Glomerular visceral epithelial cell (primary cell): ENCODE results near the gene TESMIN.

ENCODE experiments used
- DNase-seq: peaks from one replicate; pipeline ENCODE4 v3.0.0-alpha.2; 2016; ENCODE audit errors: extremely low spot score

TESMIN gene, protein sequence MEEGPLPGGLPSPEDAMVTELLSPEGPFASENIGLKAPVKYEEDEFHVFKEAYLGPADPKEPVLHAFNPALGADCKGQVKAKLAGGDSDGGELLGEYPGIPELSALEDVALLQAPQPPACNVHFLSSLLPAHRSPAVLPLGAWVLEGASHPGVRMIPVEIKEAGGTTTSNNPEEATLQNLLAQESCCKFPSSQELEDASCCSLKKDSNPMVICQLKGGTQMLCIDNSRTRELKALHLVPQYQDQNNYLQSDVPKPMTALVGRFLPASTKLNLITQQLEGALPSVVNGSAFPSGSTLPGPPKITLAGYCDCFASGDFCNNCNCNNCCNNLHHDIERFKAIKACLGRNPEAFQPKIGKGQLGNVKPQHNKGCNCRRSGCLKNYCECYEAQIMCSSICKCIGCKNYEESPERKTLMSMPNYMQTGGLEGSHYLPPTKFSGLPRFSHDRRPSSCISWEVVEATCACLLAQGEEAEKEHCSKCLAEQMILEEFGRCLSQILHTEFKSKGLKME

DNA sequence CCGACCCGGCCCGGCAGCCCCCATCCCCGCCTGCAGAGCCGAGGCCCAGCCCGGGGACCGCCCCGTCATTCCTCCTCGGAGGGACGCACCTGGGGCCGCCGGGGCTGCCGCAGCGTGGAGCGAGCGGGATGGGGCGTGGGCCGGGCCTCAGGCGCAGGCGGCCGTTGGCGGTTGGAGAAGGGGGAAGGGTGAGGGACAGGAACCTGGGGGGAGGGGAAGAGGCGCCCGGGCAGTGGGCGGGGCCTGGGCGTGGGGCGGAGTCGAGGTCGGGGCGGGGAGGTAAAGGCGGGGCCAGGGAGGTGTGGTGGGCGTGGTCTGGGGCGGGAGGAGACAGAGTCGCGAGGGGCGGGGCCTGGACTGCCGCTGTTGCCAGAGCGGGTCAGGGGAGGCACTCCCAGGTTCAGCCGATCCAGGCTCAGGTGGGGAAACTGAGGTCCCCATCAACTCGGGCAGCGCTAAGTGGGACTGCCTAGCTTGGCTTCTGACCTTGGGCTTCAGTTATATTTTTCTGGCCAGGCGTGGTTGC, at the start of gene TESMIN:
TSS of gene TESMIN (minus strand) at position 190 of the 526 bp plus-strand sequence. CDS start 860 bp downstream, outside the sequence.
- DNase-seq, result peak; percentile 89

DNA sequence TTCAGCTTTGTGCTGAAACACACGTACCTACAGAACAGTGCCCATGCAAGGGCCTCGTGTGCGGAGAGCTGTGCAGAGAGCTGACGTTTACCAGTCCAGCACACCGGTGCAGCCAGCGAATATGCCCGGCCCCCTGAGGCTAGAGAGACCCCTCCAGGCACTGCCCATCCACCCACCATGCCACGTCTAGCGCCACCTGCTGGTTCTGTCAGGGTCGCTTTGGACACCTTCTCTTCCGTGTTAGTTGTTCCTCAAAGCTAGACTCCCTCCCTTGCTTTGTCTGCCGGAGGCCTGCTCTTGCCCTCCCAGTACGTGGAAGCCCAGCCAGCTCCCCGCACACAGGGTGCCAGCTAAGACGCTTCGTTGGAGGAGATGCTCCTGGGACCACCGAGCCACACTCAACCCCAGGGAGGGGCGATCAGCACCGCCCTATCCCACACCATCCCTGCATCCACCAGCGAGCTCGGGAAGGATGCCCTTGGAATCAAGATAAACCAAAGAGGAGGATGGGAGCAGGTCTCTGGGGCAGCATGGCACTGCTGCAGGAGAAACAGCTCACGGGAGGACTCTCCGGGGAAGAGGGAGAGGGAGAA, 47.0 kb upstream of the TESMIN start:
- peak; percentile 6 for DNase-seq

DNA sequence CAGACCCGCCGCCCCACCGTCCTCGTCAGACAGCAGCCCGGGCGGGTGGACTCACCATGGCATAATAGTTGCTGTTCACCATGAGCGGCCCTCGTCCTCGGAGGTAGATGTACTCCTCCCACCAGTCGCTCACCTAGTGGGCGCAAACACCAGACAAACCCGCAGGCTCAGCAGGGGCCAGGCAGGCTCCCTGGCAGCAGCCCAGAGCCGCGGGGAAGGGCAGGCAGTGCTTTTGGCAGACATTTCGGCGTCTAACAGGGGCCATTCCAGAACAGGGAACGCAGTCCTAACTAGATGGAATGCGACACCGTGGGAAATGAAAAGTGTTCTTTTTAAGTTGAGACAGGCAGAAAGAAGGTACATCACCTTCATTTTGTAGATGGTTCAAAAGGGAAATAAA, 45.5 kb upstream of the TESMIN start:
- no peak for DNase-seq

DNA sequence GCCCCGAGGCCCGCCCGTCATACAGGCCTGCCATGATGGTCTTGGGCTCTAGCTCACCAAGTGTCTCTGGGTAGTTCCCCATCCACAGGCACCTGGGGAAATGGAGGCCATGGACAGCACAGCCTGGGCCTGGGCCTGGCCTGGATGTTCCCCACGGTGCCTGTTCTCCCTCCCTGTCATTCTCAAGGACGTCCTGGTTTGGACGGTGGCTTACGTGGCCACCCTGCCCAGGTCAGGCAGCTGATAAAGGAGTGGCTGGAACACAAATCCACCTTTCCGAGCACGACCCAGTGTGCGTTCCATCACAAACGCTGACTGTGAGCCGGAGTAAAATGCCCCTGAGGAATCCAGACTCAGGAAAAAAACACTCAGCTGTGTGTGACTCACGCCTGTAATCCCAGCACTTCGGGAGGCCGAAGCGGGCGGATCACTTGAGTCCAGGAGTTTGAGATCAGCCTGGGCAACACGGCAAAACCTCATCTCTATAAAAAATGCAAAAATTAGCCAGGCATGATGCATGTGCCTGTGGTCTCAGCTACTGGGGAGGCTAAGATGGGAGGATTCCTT, 41.2 kb upstream of the TESMIN start:
- no peak for DNase-seq

DNA sequence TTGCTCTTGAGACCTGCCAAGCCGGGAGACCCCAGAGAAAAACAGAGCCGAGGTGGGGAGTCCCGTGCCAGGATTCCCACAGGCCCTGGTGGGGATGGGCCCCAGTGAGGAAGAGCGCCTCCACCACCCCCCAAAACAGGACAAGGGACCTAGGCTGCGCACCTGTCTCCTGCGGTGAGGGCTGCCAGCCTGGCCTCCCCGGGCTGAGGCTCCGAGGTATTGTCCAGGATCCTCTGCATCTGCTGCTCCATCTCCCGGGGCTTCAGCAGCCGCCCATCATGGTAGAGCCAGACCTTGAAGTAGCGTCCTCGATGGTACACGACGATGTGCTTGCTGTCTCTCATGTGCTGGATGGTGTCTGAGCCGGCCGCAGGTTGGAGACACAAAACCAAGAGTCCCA, 33.3 kb upstream of the TESMIN start:
- DNase-seq, result no peak

DNA sequence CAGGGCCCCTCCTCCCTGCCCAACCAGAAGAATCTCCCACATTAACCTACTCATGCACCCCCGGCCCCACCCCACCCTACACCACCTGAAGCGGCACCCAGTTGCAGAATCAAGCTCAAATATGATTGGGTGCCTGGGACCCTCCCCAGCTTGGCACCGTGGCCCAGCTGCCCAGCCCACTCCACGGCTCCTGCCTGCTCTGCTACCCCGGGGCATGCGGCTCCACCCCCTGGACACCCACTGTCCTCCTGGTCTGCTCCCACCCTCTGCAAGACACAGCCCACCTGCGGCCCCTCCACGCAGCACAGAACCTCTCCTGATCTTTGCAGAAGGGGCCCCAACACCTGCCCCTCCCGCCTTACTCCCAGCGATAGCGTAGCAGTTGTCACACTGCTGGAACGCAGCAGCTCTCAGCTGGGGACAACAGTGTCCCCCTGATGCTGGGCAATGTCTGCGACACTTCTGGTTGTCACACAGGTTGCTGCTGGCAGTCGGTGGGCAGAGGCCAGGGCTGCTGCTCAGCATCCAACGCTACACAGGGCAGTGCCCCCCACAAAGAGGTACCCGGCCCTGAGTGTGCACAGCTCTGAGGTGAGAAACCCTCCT, 32.0 kb upstream of the TESMIN start:
- no peak for DNase-seq

DNA sequence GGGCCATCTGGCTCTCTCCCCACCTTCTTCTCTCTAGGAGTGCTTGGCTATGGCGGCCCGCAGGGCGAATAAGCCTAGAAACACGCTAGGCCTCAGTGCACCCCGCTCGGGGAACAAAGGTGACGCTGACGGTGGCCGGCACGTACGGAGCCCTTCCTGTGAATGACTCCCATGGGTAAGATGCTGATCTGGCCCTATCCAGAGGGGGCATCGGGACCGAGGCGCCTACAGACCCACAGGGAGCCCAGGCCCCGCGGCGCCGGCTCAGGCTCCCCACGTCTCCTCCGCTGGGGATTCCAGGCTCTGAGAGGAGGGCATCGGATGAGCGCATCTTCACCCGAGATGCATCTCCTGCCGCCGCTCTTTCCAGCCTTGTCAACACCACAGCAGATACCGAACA, 31.4 kb upstream of the TESMIN start:
- DNase-seq, result no peak

DNA sequence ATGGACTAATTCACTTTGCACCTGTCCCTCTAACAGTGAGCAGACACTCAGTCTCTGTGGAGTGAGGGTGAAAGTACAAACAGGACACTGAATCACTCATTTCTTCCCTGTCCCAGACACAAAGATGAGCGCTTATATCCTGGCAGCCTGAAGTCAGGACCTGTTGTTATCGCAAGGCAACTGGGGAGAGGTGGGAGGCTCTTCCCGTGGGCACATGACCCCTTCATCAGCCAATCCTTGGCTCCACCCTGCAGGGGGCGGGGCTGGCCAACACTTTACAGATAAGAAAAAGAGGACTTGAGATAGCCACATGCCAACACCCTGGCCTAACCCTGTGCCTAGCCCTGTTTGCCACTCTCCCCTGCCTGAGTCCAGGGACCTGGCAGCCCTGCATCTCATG, 29.5 kb upstream of the TESMIN start:
- DNase-seq, result no peak

DNA sequence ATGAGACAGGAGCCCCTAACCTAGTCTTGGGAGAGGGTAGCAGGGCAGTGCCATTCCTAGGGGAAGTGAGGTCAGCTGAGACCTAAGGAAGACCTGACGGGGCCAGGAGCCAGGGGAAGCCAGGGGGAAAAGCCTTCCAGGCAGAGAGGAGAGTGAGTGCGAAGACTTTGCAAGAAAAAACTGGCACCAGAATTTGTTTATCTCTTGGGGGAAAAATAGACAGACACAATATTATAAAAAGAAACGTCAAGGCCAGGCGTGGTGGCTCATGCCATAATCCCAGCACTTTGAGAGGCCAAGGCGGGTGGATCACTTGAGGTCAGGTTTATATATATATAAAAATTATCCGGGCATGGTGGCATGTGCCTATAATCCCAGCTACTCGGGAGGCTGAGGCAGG, 26.9 kb upstream of the TESMIN start:
- no peak for DNase-seq

DNA sequence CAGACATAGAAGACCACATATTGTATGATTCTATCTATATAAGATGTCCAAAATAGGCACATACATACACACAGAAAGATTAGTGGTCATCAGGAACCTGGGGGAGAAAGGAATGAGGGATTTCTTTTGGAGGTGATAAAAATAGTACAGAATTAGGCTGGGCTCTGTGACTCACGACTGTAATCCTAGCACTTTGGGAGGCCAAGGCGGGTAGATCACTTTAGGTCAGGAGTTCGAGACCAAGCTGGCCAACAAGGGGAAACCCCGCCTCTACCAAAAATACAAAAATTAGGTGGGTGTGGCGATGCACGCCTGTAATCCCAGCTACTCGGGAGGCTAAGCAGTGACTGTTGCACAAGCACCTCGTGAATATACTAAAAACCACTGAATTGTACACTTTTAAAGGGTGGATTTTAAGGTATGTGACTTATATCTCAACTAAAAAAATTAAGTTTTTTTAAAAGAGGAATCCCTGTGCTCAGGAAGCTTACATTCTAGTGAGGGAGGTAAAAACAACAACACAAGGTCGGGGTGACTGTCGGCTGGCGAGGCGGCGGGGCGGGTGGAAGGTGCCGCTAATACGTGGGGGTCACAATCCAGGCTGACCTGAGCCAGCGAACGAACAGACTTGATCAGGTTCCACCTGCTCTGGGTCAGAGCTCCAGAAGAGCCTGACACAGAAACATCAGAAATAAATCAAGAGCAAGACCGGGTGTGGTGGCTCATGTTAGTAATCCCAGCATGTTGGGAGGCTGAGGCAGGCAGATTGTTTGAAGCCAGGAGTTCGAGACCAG, 25.3 kb upstream of the TESMIN start:
- DNase-seq, result no peak

DNA sequence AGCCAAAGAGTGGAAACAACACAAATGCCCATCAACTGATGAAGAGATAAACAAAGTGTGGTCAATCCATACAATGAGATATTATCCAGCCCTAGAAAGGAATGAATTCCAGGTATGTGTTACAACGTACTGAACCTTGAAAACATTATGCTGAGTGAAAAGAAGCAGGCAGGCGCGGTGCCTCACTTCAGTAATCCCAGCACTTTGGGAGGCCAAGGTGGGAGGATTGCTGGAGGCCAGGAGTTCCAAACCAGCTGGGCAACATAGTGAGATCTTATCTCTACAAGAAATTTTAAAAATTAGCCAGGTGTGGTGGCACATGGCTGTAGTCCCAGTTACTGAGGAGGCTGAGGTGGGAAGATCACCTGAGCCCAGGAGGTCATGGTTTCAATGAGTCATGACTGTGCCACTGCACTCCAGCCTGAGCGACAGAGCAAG, 24.6 kb upstream of the TESMIN start:
- no peak for DNase-seq

DNA sequence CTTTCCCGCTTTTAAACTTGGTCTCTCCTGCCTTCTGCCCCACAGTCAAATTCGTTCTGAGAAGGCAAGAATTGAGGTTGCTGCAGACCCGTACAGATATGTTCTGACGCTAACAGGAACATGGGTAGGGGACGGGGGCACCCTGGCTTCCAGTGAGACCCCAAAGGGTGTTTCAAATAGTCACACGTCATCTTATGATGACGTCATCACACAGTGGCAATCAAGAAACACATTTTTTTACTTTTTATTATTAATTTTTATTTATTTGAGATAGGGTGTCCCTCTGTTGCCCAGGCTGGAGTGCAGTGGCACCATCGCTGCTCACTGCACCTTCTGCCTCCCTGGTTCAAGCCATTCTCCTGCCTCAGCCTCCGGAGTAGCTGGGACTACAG, 22.9 kb upstream of the TESMIN start:
- no peak for DNase-seq

DNA sequence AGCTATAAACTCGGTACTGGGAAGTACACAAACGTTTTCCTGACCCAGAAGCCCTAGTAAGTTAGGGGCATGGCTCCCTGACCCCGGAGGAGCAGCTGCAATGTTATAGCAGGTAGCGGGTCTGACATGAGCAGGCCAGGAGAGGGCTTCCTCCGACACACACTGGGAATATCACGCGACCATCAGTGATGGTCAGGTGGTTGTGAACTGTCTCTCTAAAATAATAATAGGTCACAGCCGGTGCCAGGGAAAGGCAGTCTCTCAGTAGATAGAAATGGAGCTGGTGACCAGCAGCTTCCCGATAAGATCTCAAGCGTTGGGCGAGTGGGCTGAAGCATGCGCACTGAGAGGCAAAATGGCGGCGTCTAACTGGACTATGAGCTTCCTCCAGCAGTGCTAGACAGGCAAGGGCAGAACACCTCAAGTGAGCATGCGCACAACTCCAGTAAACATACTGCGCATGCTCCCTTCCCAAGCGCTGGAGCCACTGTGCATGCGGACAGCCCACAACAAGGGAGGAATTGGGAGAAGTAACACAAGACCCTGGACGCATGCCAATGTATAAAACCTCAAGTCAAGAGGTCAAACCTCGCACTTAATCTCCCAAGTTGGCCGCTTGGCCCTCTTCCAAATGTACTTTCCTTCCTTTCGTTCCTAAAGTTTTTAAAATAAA, 22.3 kb upstream of the TESMIN start:
- DNase-seq, result no peak

DNA sequence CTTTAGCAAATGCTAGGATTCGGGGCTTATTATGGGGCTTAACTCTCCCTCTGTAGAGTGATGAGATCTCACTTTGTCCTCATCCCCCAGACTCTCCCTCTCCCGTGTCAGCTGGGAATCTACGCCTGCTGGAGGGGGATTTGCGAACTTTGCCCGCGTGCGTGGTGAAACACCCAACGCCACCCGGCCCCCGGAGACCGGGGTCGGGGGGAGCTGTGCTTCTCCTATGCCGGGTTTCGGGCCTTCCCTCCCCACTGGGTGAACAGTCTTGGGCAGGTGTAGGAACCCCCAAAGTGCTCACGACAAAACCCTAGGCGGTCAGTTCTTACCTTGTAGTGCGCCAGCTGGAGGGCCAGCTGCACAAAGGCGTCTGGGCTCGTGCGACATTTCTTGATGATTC, 21.6 kb upstream of the TESMIN start:
- DNase-seq, result no peak

DNA sequence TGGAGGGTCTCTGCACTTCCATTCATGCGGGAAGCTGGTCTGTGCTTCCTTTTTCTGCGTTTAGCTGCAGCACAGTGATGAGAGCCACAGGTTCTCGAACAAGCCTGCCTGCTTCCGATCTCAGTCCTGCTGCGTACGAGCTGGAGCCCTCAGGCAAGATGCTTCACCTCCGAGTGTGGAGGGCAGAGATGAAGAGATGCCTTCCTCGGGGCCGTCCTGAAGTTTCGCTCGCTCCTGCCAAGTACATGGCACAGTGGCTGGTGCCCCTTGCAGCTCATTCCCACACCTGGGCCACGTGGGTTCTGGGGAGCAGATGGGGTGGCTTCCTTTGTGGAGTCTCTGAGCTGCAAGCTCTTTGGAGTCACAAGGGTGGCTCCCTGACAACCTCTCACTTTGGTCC, 19.5 kb upstream of the TESMIN start:
- DNase-seq, result no peak

DNA sequence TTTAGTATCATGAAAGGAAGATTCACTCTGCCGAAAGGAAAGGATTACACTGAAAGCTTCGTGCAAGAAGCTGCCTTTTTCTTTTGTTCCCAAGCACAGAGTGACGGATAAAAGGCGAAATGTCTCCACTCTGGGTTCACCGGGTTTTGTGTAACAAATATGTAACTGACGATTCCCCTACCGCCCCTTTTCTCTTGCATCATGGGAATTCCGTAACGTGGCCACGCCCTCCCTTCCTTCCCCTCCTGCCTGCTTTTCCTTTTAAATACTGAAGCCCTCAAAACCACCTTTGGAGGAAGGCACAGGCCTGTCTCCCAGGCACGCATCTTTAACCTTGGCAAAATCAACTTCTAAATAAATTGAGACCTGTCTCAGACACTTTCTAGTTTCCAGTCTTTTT, 16.4 kb upstream of the TESMIN start:
- no peak for DNase-seq

DNA sequence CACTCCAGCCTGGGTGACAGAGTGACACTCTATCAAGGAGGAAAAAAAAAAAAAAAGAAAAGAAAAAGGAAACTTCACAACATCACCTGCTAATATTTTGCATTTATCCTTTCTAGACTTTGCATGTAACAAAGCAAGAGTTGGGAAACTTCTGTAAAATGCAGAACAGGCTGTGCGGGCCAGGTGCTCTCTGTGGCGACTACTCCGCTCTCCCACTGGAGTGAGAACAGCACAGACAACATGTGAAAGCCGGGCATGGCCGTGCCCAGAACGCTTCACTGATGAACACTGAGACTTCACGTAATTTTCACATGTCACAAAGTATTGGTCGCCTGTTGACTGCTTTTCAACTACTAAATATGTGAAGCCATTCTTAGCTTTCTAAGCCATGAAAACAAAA, 15.5 kb upstream of the TESMIN start:
- DNase-seq, result no peak

DNA sequence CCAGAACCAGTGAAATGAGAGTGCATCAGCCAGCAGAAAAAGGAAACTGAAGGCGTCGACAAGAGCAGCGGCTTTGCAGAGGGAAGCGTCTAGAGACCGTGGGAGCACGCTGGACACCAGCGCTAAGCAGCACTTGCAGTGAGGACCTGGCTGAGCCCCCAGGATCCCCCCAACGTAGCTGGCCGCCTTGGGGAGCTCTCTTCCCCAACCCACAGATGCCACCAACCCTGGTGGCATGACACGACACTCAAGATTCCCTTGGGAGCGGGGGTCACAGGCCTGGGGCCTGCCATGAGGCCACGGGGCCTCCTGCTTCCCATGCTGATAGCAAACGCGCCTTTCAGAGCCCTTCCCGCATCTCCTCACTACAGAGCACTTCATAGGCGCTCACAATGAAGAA, 13.4 kb upstream of the TESMIN start:
- DNase-seq, result no peak

DNA sequence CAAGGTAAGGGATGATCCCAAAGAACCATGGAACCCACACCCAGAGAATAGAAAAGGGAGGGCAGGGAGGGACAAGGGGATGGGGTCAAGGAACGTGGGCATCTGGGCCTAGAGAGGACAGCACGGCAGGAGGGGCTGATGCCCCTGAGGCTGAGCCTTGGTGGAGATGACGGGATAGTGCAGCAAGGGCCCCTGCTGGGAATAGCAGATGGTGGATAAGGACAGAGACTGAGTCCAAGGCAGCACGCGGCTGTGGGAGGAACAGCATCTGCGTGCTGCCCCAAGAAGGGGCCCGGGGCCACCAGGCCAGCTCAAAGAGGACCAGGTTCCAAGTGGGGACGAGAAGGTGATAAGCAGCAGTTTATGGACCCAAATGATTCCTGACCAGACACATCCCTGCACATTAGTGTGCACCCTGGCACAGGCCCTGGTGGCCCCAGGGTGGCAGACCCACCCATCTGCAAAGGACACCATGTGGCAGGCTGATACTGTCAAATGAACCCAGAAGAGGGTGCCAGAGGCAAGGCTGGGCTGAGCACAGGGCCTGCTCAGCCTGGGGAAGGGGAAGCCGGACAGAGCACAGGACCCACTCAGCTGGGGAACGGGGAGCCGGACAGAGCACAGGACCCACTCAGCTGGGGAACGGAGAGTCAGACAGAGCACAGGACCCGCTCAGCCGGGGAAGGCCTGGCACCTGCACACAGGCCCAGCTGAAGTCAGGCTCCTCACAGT, 12.8 kb upstream of the TESMIN start:
- DNase-seq, result no peak

DNA sequence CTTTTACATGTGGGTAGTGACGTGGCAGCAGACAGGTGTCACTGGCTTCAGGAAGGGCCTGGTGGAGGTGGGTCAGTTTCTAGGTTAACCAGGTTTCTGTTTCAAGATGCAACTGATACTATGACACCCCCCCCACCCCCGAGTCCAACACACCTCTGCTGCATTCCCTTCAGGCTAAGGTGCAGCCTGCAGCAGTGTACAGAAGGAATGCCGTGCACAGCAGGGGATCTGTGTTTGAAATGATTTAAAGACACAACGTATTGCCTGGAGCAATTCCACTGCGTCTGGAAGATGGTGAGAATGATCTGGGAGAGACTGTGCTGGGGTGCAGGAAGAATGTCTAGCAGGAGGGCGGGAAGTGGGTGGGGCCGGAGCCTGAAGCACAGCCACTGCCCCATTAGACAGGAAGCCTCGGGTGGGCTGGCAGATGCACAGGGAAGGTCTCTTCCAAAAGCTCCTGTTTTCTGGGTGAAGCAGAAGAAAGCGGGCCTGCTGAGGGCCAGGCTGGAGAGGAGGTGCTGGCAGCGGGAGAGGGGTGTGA, 11.9 kb upstream of the TESMIN start:
- no peak for DNase-seq
